HepG2 (cell line): ENCODE results near the gene GLIS2. TPM values are rescaled to one million over a fixed set of nuclear protein-coding genes. Genes with fewer than 3 reads are reported as not detected.

ENCODE experiments used
- BRCA1 ChIP-seq: sonication (generic); formaldehyde crosslinking; IDR thresholded peaks from 2 replicates; pipeline ENCODE4 v1.4.0; 2020; ENCODE audit warnings: missing genetic modification reagents
- EEA1 ChIP-seq: sonication (generic); formaldehyde crosslinking; IDR thresholded peaks from 2 replicates; pipeline ENCODE4 v1.5.1; 2020; ENCODE audit warnings: mild to moderate bottlenecking, missing genetic modification reagents, borderline replicate concordance
- EED ChIP-seq: sonication (generic); formaldehyde crosslinking; IDR thresholded peaks from 2 replicates; pipeline ENCODE4 v1.5.0; 2020; ENCODE audit warnings: mild to moderate bottlenecking, missing genetic modification reagents
- HNRNPLL ChIP-seq: fragments of 200-400 bp; formaldehyde crosslinking; IDR thresholded peaks from 2 replicates; pipeline ENCODE4 v1.6.1; 2017; ENCODE audit warnings: mild to moderate bottlenecking, low read depth, low read length; ENCODE audit not compliant: poor library complexity, severe bottlenecking
- MAX ChIP-seq: IDR thresholded peaks from 2 replicates; pipeline ENCODE4 v1.6.1; 2012; ENCODE audit warnings: inconsistent platforms
- MXD3 ChIP-seq: IDR thresholded peaks from 2 replicates; pipeline ENCODE4 v1.6.1; 2016; ENCODE audit warnings: mild to moderate bottlenecking, missing biosample characterization, missing genetic modification reagents
- NFKB2 ChIP-seq: sonication (generic); formaldehyde crosslinking; IDR thresholded peaks from 2 replicates; pipeline ENCODE4 v1.4.0; 2020; ENCODE audit warnings: missing genetic modification reagents, borderline replicate concordance
- RBFOX2 ChIP-seq: fragments of 200-400 bp; formaldehyde crosslinking; IDR thresholded peaks from 2 replicates; pipeline ENCODE4 v1.6.1; 2017; ENCODE audit warnings: low read depth, mild to moderate bottlenecking, low read length
- SCMH1 ChIP-seq: sonication (generic); formaldehyde crosslinking; IDR thresholded peaks from 2 replicates; pipeline ENCODE4 v1.9.0; 2021; ENCODE audit warnings: missing genetic modification reagents, mild to moderate bottlenecking, borderline replicate concordance
- SMAD3 ChIP-seq: sonication (generic); formaldehyde crosslinking; IDR thresholded peaks from 2 replicates; pipeline ENCODE4 v1.4.0; 2020; ENCODE audit warnings: missing genetic modification reagents
- ZNF564 ChIP-seq: sonication (generic); formaldehyde crosslinking; IDR thresholded peaks from 2 replicates; pipeline ENCODE4 v1.8.1; 2023; ENCODE audit warnings: mild to moderate bottlenecking, missing genetic modification reagents
- ZNF646 ChIP-seq: sonication (generic); formaldehyde crosslinking; IDR thresholded peaks from 2 replicates; pipeline ENCODE4 v1.9.0; 2021; ENCODE audit warnings: mild to moderate bottlenecking, missing genetic modification reagents
- ZNF709 ChIP-seq: sonication (generic); formaldehyde crosslinking; IDR thresholded peaks from 2 replicates; pipeline ENCODE4 v1.5.0; 2020; ENCODE audit warnings: mild to moderate bottlenecking, missing genetic modification reagents
- polyA plus RNA-seq, 8 experiments: library from polyadenylated mRNA; depleted of rRNA in 3 of 8; stranded (reverse) in 7 of 8; unstranded in 1 of 8; fragments of >200 nt; fragmentation: Illumina TruSeq in 4 of 8; extraction: Trizol in 4 of 8; gene quantifications; 2 replicates each; pipeline versions ENCODE4 v1.2.1 to v1.2.3, GENCODE V29; 2011 to 2016; ENCODE audit warnings: low read depth in 4 of 8, missing spikeins in 1 of 8, mixed read lengths in 1 of 8; ENCODE audit not compliant: insufficient read depth in 1 of 8
- total RNA-seq, 5 experiments: library from RNA; depleted of rRNA; stranded (reverse); fragments of >200 nt; fragmentation: Illumina TruSeq; extraction: Trizol; gene quantifications; 2 replicates each; pipeline ENCODE4 v1.2.3, GENCODE V29; 2016; ENCODE audit warnings: low read depth in 1 of 5
- TF ChIP-seq, protein P1 (sequence below): fragments of 450-650 bp; IDR thresholded peaks from 2 replicates; pipeline ENCODE4 v1.6.1; 2016
- TF ChIP-seq, protein P2 (sequence below): sonication (generic); formaldehyde crosslinking; IDR thresholded peaks from 2 replicates; pipeline ENCODE4 v1.4.0; 2020; ENCODE audit warnings: missing genetic modification reagents
- TF ChIP-seq, protein P3 (sequence below): IDR thresholded peaks from 2 replicates; pipeline ENCODE4 v1.6.1; 2016; ENCODE audit warnings: control low read depth
- TF ChIP-seq, protein P4 (sequence below), 2 experiments: sonication (generic) in 1 of 2; formaldehyde crosslinking in 1 of 2; IDR thresholded peaks; 2 replicates each; pipeline versions ENCODE4 v1.4.0 to v1.6.1; 2018 to 2020; ENCODE audit warnings: missing genetic modification reagents in 2 of 2, borderline replicate concordance in 1 of 2, low read depth in 1 of 2, mild to moderate bottlenecking in 1 of 2, missing biosample characterization in 1 of 2

The GLIS2 gene
- total and polyA plus RNA-seq, 2 of the 13 experiments (the other 11 are each of a cell fraction or from before 2014, with no cell fraction given): 0.28 to 0.29 TPM

DNA sequence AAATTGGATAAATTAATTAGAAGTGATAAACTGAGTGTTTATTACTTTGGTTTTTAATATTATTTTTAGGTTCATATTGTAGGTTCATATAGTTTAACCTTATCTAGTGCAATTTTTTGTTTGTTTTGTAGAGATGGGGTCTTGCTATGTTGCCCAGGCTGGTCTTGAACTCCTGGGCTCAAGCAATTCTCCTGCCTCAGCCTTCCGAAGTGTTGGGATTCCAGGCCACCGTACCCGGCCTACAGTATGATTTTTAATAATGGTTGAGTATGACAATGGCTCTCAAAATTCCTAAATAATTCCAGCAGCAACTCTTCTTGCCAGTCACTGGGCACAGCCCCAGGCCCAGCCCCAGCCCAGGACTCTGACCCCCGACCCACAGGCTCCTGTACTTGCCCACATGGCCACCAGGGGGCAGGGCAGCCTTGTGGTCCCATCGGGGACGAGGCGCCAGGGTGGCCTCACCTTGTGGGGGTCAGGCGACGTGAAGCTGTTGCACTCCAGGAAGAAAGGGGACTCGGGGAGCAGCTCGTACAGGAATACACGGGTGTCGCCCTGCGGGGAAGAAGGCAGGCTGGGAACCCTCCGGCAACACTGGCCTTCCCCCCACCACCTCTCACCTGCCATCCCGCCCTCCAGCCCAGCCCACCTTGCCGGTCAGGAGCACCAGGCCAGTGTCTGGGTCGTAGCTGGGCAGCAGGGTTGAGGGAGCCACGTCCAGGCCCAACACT is 43.1 kb downstream of the GLIS2 start (continued):
- TF ChIP-seq, protein P1, sequence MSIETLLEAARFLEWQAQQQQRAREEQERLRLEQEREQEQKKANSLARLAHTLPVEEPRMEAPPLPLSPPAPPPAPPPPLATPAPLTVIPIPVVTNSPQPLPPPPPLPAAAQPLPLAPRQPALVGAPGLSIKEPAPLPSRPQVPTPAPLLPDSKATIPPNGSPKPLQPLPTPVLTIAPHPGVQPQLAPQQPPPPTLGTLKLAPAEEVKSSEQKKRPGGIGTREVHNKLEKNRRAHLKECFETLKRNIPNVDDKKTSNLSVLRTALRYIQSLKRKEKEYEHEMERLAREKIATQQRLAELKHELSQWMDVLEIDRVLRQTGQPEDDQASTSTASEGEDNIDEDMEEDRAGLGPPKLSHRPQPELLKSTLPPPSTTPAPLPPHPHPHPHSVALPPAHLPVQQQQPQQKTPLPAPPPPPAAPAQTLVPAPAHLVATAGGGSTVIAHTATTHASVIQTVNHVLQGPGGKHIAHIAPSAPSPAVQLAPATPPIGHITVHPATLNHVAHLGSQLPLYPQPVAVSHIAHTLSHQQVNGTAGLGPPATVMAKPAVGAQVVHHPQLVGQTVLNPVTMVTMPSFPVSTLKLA: no peak
- TF ChIP-seq HNRNPLL (peak; percentile 33), MXD3 (CRISPR knock-in tag) (no peak), ZNF709 (no peak), ZNF564 (CRISPR knock-in tag) (no peak), RBFOX2 (no peak), ZNF646 (CRISPR knock-in tag) (no peak), SCMH1 (CRISPR knock-in tag) (no peak), SMAD3 (no peak), EEA1 (CRISPR knock-in tag) (no peak), MAX (peak; percentile 42; the same call in 1 of the 2 replicates), NFKB2 (CRISPR knock-in tag) (no peak; the same call in 1 of the 2 replicates), EED (no peak), BRCA1 (CRISPR knock-in tag) (no peak)
- TF ChIP-seq, protein P2, sequence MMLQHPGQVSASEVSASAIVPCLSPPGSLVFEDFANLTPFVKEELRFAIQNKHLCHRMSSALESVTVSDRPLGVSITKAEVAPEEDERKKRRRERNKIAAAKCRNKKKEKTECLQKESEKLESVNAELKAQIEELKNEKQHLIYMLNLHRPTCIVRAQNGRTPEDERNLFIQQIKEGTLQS: no peak
- TF ChIP-seq, protein P3, sequence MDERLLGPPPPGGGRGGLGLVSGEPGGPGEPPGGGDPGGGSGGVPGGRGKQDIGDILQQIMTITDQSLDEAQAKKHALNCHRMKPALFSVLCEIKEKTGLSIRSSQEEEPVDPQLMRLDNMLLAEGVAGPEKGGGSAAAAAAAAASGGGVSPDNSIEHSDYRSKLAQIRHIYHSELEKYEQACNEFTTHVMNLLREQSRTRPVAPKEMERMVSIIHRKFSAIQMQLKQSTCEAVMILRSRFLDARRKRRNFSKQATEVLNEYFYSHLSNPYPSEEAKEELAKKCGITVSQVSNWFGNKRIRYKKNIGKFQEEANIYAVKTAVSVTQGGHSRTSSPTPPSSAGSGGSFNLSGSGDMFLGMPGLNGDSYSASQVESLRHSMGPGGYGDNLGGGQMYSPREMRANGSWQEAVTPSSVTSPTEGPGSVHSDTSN: no peak
- TF ChIP-seq, protein P4, sequence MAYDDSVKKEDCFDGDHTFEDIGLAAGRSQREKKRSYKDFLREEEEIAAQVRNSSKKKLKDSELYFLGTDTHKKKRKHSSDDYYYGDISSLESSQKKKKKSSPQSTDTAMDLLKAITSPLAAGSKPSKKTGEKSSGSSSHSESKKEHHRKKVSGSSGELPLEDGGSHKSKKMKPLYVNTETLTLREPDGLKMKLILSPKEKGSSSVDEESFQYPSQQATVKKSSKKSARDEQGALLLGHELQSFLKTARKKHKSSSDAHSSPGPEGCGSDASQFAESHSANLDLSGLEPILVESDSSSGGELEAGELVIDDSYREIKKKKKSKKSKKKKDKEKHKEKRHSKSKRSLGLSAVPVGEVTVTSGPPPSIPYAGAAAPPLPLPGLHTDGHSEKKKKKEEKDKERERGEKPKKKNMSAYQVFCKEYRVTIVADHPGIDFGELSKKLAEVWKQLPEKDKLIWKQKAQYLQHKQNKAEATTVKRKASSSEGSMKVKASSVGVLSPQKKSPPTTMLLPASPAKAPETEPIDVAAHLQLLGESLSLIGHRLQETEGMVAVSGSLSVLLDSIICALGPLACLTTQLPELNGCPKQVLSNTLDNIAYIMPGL (CRISPR knock-in tag; IDR thresholded peaks at IDR 0.05; ENCODE audit: borderline replicate concordance in 1 of 2, low read depth in 1 of 2): peak in 1 of 2 experiments; percentile 61; a peak in 2 of 4 replicates
